ENCODE measurements around the gene RHOA. TPM values are rescaled to one million over a fixed set of nuclear protein-coding genes. Genes with fewer than 3 reads are reported as not detected.

The RHOA gene
- total RNA-seq, 1 donor from 2014 or later, result 574 TPM

DNA sequence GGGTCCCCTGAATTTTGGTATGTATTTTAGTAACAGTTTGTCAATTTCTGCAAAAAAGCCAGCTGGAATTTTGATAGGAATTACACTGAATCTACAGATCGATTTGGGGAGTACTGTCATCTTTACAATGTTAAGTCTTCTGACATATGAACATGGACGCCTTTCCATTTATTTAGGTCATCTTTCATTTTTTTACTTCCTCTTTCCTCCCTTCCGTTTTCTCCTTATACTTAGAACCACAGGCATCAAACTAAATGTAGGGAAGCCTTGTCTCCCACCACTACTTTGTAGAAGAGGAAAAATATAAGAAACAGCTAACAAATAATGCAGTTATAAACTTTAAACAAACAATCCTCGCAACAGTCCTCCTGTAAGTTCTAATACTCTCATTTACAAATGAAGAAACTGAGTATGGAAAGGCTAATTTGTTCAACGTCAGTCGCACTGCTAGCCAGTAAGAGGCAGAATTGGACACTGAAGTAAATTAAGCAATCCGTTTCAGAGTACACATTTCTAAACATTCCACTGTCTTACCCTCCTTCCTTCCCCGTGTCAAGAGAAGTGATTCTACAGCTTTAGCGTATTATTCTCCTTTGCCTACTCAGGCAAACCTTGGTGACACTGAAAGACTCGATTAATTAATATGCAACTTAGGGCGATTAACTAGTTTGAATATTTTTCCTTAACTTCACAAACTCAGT is 25.6 kb downstream of the RHOA start:
- TF ChIP-seq, protein P1, sequence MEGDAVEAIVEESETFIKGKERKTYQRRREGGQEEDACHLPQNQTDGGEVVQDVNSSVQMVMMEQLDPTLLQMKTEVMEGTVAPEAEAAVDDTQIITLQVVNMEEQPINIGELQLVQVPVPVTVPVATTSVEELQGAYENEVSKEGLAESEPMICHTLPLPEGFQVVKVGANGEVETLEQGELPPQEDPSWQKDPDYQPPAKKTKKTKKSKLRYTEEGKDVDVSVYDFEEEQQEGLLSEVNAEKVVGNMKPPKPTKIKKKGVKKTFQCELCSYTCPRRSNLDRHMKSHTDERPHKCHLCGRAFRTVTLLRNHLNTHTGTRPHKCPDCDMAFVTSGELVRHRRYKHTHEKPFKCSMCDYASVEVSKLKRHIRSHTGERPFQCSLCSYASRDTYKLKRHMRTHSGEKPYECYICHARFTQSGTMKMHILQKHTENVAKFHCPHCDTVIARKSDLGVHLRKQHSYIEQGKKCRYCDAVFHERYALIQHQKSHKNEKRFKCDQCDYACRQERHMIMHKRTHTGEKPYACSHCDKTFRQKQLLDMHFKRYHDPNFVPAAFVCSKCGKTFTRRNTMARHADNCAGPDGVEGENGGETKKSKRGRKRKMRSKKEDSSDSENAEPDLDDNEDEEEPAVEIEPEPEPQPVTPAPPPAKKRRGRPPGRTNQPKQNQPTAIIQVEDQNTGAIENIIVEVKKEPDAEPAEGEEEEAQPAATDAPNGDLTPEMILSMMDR (IDR thresholded peaks at IDR 0.05), result no peak
- no peak for DNase-seq (ENCODE audit: extremely low spot score, unreplicated experiment)
- H3K27me3 Mint-ChIP-seq (ENCODE audit: unreplicated experiment), result no peaks in the 10 kb centered on the region
- H3K9me3 Mint-ChIP-seq (ENCODE audit: unreplicated experiment), result no peaks in the 10 kb centered on the region
- peak overlapping the region; percentile 12 for H3K27ac Mint-ChIP-seq (ENCODE audit: unreplicated experiment)
- H3K36me3 Mint-ChIP-seq (ENCODE audit: unreplicated experiment), result peaks cover 3% of the 10 kb centered on the region
- H3K4me1 Mint-ChIP-seq (ENCODE audit: unreplicated experiment), result peaks cover 31% of the 10 kb centered on the region
- H3K4me3 Mint-ChIP-seq (ENCODE audit: unreplicated experiment), result no peak overlapping the region

DNA sequence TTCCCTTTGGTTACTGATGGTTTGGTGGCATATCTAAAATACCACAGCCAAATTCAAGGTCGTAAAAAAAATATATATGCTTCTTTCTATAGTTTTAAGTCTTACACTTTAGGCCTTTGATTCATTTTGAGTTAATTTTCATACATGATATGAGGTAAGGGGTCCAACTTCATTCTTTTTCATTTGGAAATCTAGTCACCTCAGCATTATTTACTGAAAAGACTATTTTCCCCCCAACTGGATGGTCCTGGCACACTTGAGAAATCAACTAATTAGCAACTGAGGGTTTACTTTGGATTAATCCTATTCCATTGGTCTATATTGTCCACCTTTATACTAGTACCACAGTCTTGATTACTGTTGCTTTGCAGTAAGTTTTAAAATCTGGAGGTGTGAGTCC is 26.2 kb downstream of the RHOA start:
- H3K4me3 Mint-ChIP-seq (ENCODE audit: unreplicated experiment), result no peak overlapping the region
- no peak overlapping the region for H3K27ac Mint-ChIP-seq (ENCODE audit: unreplicated experiment)
- H3K36me3 Mint-ChIP-seq (ENCODE audit: unreplicated experiment), result peaks cover 3% of the 10 kb centered on the region
- TF ChIP-seq, protein P1 (IDR thresholded peaks at IDR 0.05), result no peak
- H3K4me1 Mint-ChIP-seq (ENCODE audit: unreplicated experiment), result peaks cover 31% of the 10 kb centered on the region
- no peaks in the 10 kb centered on the region for H3K9me3 Mint-ChIP-seq (ENCODE audit: unreplicated experiment)
- H3K27me3 Mint-ChIP-seq (ENCODE audit: unreplicated experiment), result no peaks in the 10 kb centered on the region
- DNase-seq (ENCODE audit: extremely low spot score, unreplicated experiment), result no peak

DNA sequence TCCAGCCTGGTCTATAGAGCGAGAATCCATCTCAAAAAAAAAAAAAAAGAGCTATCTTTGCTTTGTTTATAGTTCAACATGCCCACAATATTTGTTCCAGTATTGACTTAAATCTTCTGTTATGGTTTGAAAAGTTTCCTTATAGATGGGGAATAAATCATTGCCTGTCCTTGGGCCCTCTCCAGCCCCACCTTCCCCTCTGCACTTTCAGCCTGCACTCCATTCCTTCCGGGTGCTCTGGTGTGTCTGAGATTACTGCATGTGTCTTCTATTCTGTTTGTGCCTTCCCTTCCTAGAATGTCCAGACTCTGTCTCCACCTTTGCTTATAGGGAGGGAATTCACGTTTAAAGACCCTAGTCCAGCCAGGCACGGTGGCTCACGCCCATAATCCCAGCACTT is 28.4 kb downstream of the RHOA start:
- H3K4me3 Mint-ChIP-seq (ENCODE audit: unreplicated experiment), result no peak overlapping the region
- peak overlapping the region; percentile 34 for H3K27ac Mint-ChIP-seq (ENCODE audit: unreplicated experiment)
- no peaks in the 10 kb centered on the region for H3K27me3 Mint-ChIP-seq (ENCODE audit: unreplicated experiment)
- H3K9me3 Mint-ChIP-seq (ENCODE audit: unreplicated experiment), result no peaks in the 10 kb centered on the region
- TF ChIP-seq, protein P1 (IDR thresholded peaks at IDR 0.05), result no peak
- no peak for DNase-seq (ENCODE audit: extremely low spot score, unreplicated experiment)
- H3K36me3 Mint-ChIP-seq (ENCODE audit: unreplicated experiment), result peaks cover 3% of the 10 kb centered on the region
- H3K4me1 Mint-ChIP-seq (ENCODE audit: unreplicated experiment), result peaks cover 43% of the 10 kb centered on the region

DNA sequence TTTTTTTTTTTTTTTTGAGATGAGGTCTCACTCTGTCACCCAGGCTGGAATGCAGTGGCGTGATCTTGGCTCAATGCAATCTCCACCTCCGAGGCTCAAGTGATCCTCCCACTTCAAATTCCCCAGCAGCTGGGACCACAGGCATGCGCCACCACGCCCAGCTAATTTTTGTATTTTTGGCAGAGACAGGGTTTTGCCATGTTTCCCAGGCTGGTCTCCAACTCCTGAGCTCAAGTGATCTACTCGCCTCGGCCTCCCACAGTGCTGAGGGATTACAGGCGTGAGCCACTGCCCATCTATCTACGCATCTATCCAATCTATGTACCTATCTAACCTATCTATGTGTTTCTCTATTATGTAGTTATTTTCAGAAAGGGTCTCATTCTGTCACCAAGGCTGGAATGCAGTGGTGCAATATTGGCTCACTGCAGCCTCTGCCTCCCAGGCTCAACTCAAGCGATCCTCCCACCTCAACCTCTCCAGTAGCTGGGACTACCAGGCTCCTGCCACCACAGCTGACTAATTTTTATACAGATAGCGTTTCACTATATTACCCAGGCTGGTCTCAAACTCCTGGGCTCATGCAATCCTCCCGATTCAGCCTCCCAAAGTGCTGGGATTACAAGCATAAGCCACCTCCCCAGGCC is 33.4 kb downstream of the RHOA start:
- no peaks in the 10 kb centered on the region for H3K9me3 Mint-ChIP-seq (ENCODE audit: unreplicated experiment)
- H3K4me1 Mint-ChIP-seq (ENCODE audit: unreplicated experiment), result peaks cover 40% of the 10 kb centered on the region
- H3K27me3 Mint-ChIP-seq (ENCODE audit: unreplicated experiment), result no peaks in the 10 kb centered on the region
- peak; percentile 84 for DNase-seq (ENCODE audit: extremely low spot score, unreplicated experiment)
- H3K4me3 Mint-ChIP-seq (ENCODE audit: unreplicated experiment), result no peak overlapping the region
- TF ChIP-seq, protein P1 (IDR thresholded peaks at IDR 0.05), result no peak
- H3K27ac Mint-ChIP-seq (ENCODE audit: unreplicated experiment), result peak overlapping the region; percentile 89
- peaks cover 9% of the 10 kb centered on the region for H3K36me3 Mint-ChIP-seq (ENCODE audit: unreplicated experiment)

DNA sequence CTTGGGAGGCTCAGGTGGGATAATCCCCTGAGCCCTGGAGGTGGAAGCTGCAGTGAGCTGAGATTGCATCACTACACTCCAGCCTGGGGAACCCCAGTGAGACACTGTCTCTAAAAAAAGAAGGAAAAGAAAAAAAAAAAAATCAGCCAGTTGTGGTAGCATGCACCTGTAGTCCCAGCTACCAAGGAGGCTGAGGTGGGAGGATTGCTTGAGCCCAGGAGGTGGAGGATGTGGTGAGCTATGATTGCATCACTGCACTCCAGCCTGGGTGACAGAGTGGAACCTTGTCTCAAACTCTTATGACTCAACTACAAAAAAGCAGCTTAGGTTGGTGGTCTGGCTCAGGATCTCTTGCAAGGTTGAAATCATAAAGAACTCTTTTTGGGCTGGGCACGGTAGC is 34.3 kb downstream of the RHOA start:
- Mint-ChIP-seq H3K27ac (ENCODE audit: unreplicated experiment) (peak overlapping the region; percentile 89), H3K4me3 (ENCODE audit: unreplicated experiment) (no peak overlapping the region), H3K27me3 (ENCODE audit: unreplicated experiment) (no peaks in the 10 kb centered on the region), H3K36me3 (ENCODE audit: unreplicated experiment) (peaks cover 17% of the 10 kb centered on the region), H3K9me3 (ENCODE audit: unreplicated experiment) (no peaks in the 10 kb centered on the region), H3K4me1 (ENCODE audit: unreplicated experiment) (peaks cover 37% of the 10 kb centered on the region)
- TF ChIP-seq, protein P1 (IDR thresholded peaks at IDR 0.05), result no peak
- no peak for DNase-seq (ENCODE audit: extremely low spot score, unreplicated experiment)

Measured in osteocyte (in vitro differentiated cells).